HG02973 (cell line): ENCODE results near the gene IDH3B.
"Not testable (repeated sequence)": the region's sequence is repeated elsewhere in the genome, so short reads cannot be mapped to it uniquely, and the experiment has no call there.

Source experiments
- ATAC-seq: cut with Tn5 transposase; IDR thresholded peaks from one replicate; pipeline ENCODE4 v1.9.1; 2021; ENCODE audit warnings: moderate library complexity; ENCODE audit not compliant: unreplicated experiment

Gene IDH3B

GRCh38 chr20:2663887-2664719, at the start of gene IDH3B:
IDH3B (minus strand) TSS chr20:2664216; CDS start chr20:2664188, 28 bp downstream.
- peak; percentile 78 for ATAC-seq

GRCh38 chr20:2713285-2713684, 49.3 kb upstream of the IDH3B start:
- ATAC-seq, result no peak

- no peak for ATAC-seq
Measured at GRCh38 chr20:2709205-2709981, 45.4 kb upstream of the IDH3B start.

- ATAC-seq, result no peak
Measured at GRCh38 chr20:2708665-2709064, 44.6 kb upstream of the IDH3B start.

- no peak for ATAC-seq
Measured at GRCh38 chr20:2708073-2708415, 44.0 kb upstream of the IDH3B start.

- no peak for ATAC-seq
Measured at GRCh38 chr20:2707353-2708072, 43.5 kb upstream of the IDH3B start.

- ATAC-seq, result no peak
Measured at GRCh38 chr20:2706688-2707352, 42.8 kb upstream of the IDH3B start.

GRCh38 chr20:2705931-2706645, 42.1 kb upstream of the IDH3B start:
- no peak for ATAC-seq

- no peak for ATAC-seq
Measured at GRCh38 chr20:2703716-2704475, 39.9 kb upstream of the IDH3B start.

GRCh38 chr20:2701671-2702081, 37.7 kb upstream of the IDH3B start:
- no peak for ATAC-seq

- no peak for ATAC-seq
Measured at GRCh38 chr20:2700913-2701620, 37.1 kb upstream of the IDH3B start.

GRCh38 chr20:2699775-2700413, 35.9 kb upstream of the IDH3B start:
- no peak for ATAC-seq

- no peak for ATAC-seq
Measured at GRCh38 chr20:2698912-2699311, 34.9 kb upstream of the IDH3B start.

GRCh38 chr20:2698186-2698817, 34.3 kb upstream of the IDH3B start:
- ATAC-seq, result no peak

GRCh38 chr20:2697768-2698167, 33.8 kb upstream of the IDH3B start:
- no peak for ATAC-seq

GRCh38 chr20:2696646-2697045, 32.6 kb upstream of the IDH3B start:
- ATAC-seq, result no peak

- not testable (repeated sequence) for ATAC-seq
Measured at GRCh38 chr20:2695984-2696525, 32.0 kb upstream of the IDH3B start.
